Activated naive CD8-positive, alpha-beta T cell treated with anti-CD3 and anti-CD28 coated beads, Interleukin-2, amount 50 U/mL, for 16 hours (primary cell): ENCODE data around the gene MTX3.

Experiments used
- DNase-seq: peaks from one replicate; pipeline ENCODE4 v3.0.0-alpha.2; 2020; ENCODE audit warnings: low read depth, low spot score

MTX3 gene, protein sequence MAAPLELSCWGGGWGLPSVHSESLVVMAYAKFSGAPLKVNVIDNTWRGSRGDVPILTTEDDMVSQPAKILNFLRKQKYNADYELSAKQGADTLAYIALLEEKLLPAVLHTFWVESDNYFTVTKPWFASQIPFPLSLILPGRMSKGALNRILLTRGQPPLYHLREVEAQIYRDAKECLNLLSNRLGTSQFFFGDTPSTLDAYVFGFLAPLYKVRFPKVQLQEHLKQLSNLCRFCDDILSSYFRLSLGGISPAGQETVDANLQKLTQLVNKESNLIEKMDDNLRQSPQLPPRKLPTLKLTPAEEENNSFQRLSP

DNA sequence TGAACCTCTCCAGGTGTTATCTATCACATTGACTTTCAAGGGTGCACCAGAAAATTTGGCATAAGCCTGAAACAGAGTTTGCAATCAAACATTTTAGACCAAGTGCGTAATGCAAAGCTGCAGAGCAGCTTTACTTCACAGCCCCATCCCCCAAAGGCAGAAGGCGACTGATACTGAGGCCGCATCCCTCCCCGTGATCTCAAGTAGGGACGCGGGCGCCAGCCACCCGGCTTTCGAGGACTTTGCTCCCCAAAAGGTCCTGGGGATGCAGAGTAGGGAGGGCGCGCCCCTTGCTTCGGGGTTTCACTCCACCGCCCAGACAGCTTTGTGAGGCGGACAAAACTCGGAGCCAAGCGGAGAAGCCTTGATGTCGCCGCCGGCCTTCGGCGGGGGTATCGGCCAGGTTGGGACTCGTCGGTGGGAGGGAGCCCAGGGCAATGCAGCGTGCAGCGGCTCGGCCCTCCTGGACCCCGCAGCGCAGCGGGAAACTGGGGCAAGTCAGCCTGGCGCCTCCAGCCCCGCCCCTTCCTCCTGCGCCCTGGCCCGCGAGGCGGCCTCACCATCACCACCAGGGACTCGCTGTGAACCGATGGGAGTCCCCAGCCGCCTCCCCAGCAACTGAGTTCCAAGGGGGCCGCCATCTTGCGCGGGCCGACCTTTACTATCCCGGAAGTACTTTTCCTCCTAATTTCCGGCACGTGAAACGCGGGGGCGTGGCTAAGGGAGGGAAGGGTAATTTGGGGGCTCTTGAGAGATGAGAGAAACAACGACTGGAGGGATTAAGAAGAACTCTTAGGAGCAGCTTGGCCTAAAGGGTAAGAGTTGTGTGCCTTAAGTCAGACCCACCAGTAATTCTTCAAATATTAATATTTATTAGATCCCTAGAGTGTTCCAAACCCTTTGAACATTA is at the start of gene MTX3:
MTX3 (minus strand) TSS at position 665 of the 910 bp plus-strand sequence; CDS start at position 641, 24 bp downstream.
- DNase-seq, result peak; percentile 79

DNA sequence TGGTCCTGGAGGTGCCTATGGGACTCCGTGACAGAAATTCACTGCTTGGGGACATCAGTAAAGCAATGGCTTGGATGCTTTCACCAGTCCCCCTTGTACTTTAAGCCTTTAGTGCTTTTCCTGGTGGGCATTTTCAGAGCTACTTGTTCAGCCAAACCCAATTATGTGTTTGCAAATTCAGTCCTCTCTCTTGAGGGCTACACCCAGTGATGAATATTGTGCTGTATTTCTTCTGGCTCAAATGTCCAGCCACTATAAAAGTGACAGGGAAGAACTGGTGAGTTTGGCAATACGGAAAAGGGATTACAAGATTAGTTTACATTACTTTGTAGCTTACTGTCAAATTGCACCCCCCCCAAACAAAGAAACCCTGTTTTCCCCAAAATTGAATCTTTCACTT is 48.6 kb upstream of the MTX3 start:
- DNase-seq, result no peak

DNA sequence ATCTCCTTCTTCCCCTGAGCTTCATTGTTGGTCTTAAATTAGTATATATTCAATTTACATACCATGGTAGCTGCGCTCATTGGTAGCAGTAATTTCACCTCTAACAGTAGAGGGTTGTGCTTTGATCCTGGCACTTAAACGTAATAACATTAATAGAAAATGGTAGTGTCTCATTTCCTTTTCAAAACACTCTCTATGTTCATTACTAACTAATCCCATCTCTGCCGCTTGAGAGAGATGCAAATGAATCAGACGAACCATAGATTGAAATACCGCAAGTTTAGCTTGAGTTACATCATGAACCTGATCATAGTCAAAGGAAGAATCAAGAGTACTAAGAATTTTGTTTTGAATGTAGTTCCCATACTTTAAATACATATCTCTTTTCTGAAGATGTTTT is 46.3 kb upstream of the MTX3 start:
- DNase-seq, result no peak

DNA sequence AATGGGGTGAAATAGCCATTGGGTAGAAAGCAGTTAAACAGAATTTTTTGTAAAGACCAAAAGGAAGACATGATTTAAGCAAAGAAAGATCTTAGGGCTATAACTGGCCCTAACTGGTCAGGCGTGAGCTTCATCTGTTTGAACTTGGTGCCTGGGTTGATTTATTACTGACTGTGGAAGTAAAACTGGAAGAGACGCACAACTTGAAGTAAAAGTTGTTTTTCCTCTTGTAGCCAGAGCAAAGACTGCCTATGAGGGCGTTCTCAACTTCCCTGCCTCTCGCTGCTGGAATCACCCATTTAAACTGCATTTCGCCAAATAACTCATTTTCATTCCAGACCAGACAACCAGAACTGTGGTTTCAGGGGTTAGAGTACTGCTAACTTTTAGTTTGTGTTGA is 45.6 kb upstream of the MTX3 start:
- no peak for DNase-seq

DNA sequence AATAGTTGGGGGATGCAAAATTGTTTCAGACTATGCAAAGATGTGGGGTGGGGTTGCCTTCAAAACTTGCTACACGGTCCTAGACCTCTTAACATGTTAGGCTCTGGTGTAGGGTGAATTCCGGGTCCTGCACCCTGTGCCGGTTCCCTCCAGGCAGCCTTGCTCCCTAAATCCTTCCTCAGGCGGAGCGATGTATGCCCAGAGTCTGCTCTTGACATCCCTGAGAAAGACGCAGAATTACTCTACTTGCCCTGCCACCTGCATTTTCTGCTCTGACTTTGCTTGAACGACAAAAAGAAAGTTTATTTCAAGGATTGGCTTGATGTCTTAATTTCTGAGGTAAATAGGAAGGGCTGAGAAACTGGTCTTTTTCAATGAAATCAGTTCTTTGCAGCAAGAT is 44.8 kb upstream of the MTX3 start:
- DNase-seq, result no peak

DNA sequence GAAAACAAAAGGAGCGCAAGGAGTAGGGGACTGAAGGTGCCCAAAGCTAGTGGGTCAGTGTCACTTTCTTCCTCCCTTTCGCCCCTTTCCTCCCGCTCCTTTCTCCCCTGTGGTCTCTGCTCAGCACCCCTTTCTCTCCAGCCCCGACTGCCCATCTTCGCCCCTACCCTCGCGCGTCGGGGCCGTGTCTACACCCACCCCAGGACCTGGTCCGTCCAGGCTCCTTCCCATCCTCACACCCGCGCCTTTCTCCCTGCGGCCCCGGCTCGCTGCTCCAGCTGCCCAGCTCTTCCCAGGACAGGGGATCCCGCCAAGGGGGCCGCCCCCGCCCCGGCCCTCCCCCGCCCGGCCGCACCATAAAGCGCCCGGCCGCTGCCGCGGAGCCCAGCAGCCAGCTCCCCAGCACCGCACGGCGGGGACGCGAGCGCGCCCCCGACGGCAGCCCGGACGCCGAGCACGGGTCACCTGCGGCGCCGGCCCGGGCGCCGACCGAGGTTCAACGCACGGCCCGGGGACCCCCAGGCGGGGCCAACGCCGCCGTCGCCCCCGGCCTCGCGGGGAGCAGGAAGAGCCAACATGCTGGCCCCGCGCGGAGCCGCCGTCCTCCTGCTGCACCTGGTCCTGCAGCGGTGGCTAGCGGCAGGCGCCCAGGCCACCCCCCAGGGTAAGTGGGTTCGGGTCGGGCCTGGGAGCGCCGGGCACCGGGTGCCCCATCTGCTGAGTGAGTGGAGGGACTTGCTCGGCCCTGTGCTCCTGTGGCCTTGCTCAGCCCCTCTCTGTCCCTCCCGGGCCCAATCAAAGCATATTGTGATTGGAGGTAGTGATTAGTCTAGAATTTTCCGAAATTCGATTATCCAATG is 44.1 kb upstream of the MTX3 start, which contains the start of gene THBS4:
THBS4 (plus strand) TSS at position 387 of the 860 bp plus-strand sequence; CDS start at position 577, 190 bp downstream.
- DNase-seq, result no peak

DNA sequence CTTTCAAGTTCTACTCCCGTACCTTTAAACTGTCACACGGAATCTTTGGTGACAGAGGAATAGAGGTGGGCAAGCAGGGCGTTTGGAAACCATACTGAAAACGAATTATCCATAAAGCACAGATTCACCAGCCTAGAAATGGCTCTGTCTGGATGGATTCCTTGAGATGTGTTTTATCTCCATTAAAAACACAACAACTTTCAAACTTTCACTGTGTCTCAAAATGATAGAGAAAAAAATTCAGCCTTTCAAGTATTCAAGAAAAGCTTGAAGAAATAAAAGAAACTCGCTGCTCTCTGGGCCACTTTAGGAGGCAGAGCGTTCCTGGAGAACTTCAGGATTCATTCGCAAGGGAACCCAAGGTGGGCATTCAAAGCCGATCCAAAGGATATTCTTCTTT is 43.5 kb upstream of the MTX3 start:
- DNase-seq, result no peak

DNA sequence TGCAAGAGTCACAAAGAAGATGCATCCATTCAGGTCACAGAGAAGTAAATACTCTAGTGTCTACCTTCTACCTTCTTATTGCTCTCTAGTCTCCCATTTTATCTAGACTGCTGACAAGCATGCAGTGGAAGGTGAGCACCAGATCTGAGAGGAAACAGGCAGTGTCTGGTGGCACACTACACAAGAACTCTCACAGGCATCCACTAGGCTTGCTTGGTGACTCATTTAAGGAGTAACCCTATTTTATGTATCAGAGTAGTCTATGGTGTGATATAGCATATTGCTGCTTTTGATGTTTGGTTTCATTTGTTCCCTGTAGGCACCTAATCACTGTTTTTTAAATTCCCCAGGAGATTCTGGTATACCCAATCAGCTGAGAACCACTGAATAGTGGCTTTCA is 42.5 kb upstream of the MTX3 start:
- DNase-seq, result no peak

DNA sequence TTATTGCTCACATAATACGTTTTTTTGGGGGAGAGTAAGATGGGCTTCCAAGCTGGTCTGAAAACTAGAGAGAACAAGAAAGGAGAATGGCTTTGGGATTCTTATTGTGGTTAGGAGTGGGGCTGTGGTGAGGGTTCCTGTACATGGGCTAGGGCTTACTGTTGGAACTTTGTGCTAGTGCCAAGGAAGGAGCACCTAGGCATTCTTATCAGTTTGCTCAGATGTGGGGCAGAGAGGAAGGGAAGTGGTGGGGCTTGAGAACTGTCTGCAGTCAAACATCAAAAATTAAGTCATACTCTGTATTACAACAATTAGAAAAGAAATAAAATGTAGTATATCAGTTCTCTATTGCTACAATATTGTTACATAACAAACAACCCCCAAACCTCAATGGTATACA is 40.0 kb upstream of the MTX3 start:
- DNase-seq, result no peak

DNA sequence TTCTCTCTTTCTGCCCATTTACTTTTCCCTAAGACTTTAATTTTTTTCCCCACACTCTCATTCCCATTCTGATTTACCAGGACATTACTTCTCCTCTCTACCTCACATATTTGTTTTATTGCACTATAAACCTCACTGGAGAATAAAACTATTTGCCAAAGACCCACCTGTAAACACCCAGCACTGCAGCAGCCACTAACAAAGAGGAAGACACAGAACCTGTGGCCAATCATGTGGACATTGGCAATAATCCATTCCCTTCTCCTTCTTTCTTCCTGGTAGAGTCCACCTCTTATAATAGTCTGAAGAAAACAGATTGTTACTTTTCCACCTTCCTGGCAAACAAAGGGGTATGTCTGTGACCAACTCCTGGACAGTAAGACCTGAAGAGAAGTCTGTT is 35.8 kb upstream of the MTX3 start:
- DNase-seq, result no peak

DNA sequence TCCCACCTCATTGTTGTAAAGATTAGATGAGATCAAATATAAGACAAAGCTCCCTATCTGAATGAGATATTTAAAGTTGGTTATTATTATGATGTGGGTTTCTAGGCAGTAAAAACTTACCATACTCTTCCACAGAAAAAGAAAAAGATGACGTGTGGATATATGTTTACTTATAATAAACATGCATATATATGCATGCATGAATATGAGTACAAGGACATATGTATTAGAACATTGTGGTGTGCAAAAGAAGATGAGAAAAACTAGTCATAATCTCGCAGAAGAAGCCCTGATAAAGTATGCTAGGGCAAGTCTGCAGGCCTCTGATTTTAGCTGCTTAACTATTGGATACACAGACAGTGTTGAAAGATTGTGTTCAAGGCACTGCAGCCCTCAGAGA is 34.0 kb upstream of the MTX3 start:
- DNase-seq, result no peak

DNA sequence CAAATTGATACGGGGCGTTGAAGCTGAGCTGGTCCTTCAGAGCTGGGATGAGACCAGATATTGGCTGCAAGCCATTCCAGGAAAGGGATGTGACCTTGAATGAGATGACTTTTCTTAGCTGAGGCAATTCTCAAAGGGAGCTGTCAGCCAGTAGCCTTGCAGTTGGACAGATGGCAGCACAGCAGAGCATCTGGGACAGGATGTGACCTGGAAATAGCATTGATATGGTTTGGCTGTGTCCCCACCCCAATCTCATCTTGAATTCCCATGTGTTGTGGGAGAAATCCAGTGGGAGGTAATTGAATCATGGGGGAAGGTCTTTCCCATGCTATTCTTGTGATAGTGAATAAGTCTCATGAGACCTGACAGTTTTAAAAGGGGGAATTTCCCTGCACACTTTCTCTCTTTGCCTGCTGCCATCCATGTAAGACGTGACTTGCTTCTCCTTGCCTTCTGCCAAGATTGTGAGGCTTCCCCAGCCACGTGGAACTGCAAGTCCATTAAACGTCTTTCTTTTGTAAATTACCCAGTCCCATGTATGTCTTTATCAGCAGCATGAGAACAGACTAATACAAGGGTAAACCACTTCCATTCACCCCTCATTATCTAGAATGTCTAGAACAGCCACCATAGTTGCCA is 19.8 kb upstream of the MTX3 start:
- no peak for DNase-seq

DNA sequence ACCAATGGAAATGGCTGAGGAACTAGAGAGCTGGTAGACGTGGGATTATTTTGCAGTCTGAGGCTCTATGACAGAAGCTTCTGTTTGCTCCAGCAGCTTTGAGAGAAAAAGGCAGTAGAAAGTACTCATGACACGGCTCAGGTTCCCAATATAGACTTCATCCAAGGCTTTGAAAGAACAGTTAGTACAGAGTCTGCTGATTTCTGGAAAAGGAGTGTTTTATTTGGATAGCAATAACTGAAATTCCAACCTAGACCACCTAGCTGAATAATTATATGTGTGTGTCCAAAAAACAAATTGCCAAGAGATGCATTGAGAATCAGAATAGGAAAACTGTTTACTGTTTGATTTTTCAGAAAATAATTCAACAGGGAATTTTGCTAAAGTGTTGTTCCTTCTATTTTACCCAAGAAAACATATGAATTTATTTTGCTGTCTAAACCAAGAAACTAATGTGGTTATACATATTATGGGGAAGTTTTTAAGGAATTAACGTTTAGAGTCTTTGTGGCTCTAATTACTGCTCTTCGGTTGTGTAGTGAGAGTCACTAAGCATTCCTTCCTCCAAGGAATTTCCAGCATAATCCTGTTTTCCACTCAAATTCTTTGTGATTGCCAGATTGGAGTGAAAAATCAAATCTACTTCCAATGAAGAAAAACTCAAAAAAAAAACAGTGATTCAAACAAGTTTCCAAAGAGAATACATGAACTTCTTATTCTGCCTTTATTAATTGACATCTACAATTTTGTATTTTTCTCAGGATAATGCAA is 18.1 kb upstream of the MTX3 start:
- no peak for DNase-seq

DNA sequence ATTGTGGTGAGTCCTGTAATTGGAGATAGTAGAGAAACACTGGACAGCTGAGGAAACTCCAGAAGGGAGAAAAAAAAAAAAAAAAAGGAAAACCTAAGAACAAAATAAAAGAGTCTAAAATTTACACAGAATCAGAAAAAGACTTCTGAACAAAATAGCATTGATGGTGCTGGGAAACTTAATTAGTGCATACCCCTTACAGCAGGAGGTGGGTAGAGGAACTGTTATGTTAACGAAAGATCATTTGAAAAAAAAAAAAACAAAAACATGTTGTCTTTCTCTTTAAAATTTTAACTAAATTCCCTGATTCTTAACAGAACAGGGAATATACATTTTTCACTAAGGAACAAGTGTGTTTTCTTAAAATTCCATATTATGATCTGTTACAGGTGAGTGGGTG is 11.6 kb upstream of the MTX3 start:
- no peak for DNase-seq

DNA sequence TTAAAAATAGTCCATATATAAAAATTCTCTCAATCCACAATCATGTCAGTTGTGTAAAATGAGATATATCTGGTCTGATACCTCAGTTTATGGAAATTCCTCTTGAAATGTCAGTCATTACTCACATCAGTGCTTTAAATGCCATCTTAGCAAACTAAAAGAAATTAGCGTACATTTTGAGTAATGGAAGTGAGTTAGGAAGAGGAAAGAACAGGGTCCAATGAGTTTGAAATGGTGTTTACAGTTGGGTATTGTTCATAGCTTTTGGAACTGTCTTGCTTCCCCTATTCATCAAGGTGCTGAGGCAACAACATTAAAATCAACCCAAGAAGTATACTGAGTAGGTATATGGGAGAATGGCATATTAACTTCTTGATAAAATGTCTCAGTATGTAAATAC is 8.7 kb upstream of the MTX3 start:
- no peak for DNase-seq

DNA sequence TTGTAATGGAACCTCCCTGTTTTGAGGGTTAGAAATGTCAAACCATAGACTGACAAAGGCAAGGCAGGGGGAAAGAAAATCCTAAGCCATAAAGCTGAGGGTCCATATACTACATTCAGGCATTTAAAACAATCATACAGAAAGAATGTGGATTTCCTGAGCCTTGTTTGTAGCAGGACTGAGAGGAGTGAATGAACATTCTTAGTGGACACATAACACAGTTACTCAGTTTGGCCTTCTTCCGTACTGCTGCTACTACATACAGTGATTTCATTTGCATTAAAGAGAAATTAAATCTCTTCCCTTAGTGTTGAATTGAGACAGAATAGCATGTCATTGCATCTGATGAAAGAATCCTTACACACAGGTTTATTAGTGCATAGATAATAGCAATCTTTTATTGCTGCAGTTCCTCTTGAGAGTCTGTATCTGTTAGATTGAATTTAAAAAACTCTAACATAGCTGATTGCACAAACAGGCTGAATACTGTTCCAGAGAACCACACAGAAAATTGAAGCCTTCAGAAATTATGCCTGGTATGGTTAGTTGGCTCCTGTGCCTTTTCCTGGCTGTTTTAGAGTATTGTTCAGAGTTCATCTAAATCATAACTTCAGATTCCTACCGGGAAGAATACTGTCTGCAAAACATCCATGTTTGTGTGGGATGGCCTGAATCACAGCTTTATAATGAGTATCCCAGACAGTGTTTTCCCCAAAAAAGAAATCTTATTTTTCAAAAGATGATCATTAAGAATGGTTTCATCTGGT is 2.0 kb upstream of the MTX3 start:
- no peak for DNase-seq

DNA sequence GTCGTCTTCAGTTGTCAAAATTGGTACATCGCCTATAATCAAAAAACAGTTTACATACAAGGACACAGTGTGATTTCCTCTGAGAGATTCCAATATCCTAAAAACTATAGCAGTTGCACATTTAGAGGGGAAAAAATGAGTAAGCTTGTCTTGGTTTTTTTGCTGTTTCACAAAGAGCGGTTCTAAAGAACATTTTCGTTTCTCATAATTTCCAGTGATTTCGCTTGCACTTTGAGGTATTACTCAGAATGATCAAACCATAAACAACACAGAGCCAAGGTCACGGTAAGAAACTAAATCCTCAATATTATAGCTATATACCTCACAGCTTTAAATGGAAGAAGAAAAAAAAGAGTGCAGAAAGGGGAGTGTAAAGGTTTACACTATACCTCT is 861 bp downstream of the MTX3 start:
- DNase-seq, result no peak

DNA sequence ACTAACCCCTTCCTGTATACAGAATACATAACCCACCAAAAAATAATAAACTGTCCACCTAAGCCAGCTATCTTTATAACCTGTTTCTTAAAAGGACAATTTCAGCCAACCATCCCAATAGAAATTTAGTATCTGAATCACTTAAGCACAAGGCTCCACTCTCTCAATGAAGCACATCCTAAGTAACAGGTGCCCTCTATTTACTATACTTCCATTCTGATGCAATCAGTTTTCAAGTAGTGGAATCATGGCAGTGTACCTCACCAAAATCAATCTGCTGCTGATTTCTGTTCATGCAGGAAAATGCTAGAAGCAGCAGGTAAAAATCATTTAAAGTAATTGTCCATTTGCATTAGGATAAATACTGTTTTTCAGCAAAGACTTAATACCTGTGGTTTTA is 4.8 kb downstream of the MTX3 start:
- no peak for DNase-seq

DNA sequence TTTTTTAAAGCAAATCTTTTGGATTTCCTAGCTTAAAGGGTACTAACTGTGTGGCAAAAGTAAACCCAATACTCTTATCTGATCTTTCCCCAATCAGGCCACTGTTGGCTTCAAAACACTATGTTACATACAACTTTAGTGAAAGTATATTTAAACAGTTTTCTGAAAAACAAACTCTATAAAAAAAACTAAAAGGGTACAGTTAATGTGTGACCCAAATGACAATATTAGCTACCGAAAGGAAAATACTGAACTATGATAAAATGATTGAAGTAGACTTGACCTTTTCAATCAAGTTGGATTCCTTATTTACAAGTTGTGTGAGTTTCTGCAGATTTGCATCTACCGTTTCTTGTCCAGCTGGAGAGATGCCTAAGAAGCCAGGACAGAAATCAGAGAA is 5.8 kb downstream of the MTX3 start:
- no peak for DNase-seq

DNA sequence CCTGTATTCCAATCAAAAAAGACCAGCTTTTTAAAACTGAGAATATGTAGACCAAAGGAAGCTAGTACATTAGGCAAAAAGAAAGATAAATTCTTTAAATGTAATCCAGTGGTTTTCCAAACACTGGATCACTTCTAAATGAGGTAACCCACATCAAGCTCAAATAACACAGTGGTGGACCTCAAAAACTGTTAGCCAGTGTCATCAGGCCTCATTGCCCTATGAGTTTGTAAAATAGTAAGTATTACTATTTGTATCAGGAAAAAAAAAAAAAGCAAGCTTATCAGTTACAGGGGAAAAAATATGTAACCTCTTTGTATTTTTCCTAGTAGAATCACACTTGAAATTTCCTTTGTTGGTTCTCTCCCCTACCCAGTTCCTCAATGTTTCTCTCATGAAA is 6.7 kb downstream of the MTX3 start:
- DNase-seq, result no peak
